OCI-LY7 (cell line): ENCODE measurements around the gene SGMS1. TPM values are rescaled to one million over a fixed set of nuclear protein-coding genes. Genes with fewer than 3 reads are reported as not detected.

Source experiments
- BruUV-seq: library from RNA; stranded (reverse); fragments of 400-500 nt; replicated peaks from 2 replicates; lab custom pipeline; 2021; lab: Mats Ljungman, UMichigan
- CTCF ChIA-PET: fragments of 300-600 bp; sonication (Branson Sonifier 250); formaldehyde crosslinking; loops from one replicate; lab custom pipeline; 2022; ENCODE audit warnings: antibody characterized with exemption; ENCODE audit not compliant: unreplicated experiment; lab: Charles Lee
- POLR2A ChIA-PET: fragments of 300-600 bp; sonication (Branson Sonifier 250); formaldehyde crosslinking; loops from one replicate; lab custom pipeline; 2022; ENCODE audit warnings: antibody characterized with exemption; lab: Charles Lee
- DNase-seq: peaks from one replicate; pipeline ENCODE4 v3.0.0-alpha.2; 2015; ENCODE audit warnings: low spot score
- H2AFZ ChIP-seq: fragments of 200-600 bp; sonication (generic), shearing (Covaris generic); 2 replicates; pipeline ENCODE4 v1.6.1; 2014; ENCODE audit warnings: mild to moderate bottlenecking, antibody characterized with exemption, low read length, moderate library complexity
- H3K27ac ChIP-seq: fragments of 200-600 bp; sonication (generic); 2 replicates; pipeline ENCODE4 v1.5.1; 2014; ENCODE audit warnings: mixed run types, low read depth, mild to moderate bottlenecking, moderate library complexity, low read length, inconsistent platforms; ENCODE audit not compliant: poor library complexity, severe bottlenecking
- H3K36me3 ChIP-seq: fragments of 200-600 bp; sonication (generic); 2 replicates; pipeline ENCODE4 v1.6.1; 2014; ENCODE audit warnings: mild to moderate bottlenecking, antibody characterized with exemption, low read length, moderate library complexity, mixed read lengths; ENCODE audit not compliant: insufficient read depth
- H3K4me1 ChIP-seq: fragments of 200-600 bp; sonication (generic); 2 replicates; pipeline ENCODE4 v1.5.1; 2014; ENCODE audit warnings: mild to moderate bottlenecking, low read length; ENCODE audit not compliant: insufficient read depth, poor library complexity, severe bottlenecking
- H3K4me2 ChIP-seq: fragments of 200-600 bp; sonication (generic); 2 replicates; pipeline ENCODE4 v1.6.1; 2014; ENCODE audit warnings: mild to moderate bottlenecking, low read length
- H3K4me3 ChIP-seq: fragments of 200-600 bp; sonication (generic); 2 replicates; pipeline ENCODE4 v1.5.1; 2014; ENCODE audit warnings: mild to moderate bottlenecking, low read depth, low read length; ENCODE audit not compliant: poor library complexity, severe bottlenecking
- H3K79me2 ChIP-seq: fragments of 200-600 bp; sonication (generic); 2 replicates; pipeline ENCODE4 v1.6.1; 2016; ENCODE audit warnings: low read depth, mild to moderate bottlenecking, low read length, moderate library complexity, mixed read lengths; ENCODE audit not compliant: insufficient read depth
- H3K9me2 ChIP-seq: fragments of 200-600 bp; sonication (generic); 2 replicates; pipeline ENCODE4 v1.6.1; 2016; ENCODE audit warnings: mild to moderate bottlenecking, low read length, mixed read lengths; ENCODE audit not compliant: insufficient read depth
- H3K9me3 ChIP-seq: fragments of 200-600 bp; sonication (generic); 2 replicates; pipeline ENCODE4 v1.6.1; 2014; ENCODE audit warnings: mild to moderate bottlenecking, mixed run types, low read length, mixed read lengths
- H4K20me1 ChIP-seq: fragments of 200-600 bp; sonication (generic); 2 replicates; pipeline ENCODE4 v1.6.1; 2014; ENCODE audit warnings: mild to moderate bottlenecking, antibody characterized with exemption, low read length, moderate library complexity, mixed read lengths; ENCODE audit not compliant: insufficient read depth
- EZH2phosphoT487 ChIP-seq: fragments of 200-600 bp; sonication (generic); IDR thresholded peaks from 2 replicates; pipeline ENCODE4 v1.6.1; 2018; ENCODE audit warnings: low read depth, borderline replicate concordance, mild to moderate bottlenecking, mixed run types, antibody characterized with exemption, low read length, moderate library complexity, mixed read lengths
- intact Hi-C: fragments of 100-400 bp; cut with micrococcal nuclease; formaldehyde crosslinking; loops from one replicate; pipeline ENCODE4 v1.10.0; 2022; ENCODE audit not compliant: unreplicated experiment
- total RNA-seq, 2 experiments: library from RNA; depleted of rRNA in 1 of 2; stranded (reverse); fragments of >200 nt in 1 of 2; shearing (Covaris generic) in 1 of 2; gene quantifications; 2 replicates each; pipeline ENCODE4 v1.2.3, GENCODE V29; 2014 to 2022
- TF ChIP-seq, protein P1 (sequence below): fragments of 200-600 bp; sonication (generic); conservative IDR thresholded peaks from 2 replicates; pipeline ENCODE4 v1.5.1; 2014; ENCODE audit warnings: mild to moderate bottlenecking, antibody characterized with exemption, low read length, moderate library complexity, mixed read lengths

Gene SGMS1
- total RNA-seq, 2 experiments from 2014 or later, result 45.4 to 57.5 TPM

DNA sequence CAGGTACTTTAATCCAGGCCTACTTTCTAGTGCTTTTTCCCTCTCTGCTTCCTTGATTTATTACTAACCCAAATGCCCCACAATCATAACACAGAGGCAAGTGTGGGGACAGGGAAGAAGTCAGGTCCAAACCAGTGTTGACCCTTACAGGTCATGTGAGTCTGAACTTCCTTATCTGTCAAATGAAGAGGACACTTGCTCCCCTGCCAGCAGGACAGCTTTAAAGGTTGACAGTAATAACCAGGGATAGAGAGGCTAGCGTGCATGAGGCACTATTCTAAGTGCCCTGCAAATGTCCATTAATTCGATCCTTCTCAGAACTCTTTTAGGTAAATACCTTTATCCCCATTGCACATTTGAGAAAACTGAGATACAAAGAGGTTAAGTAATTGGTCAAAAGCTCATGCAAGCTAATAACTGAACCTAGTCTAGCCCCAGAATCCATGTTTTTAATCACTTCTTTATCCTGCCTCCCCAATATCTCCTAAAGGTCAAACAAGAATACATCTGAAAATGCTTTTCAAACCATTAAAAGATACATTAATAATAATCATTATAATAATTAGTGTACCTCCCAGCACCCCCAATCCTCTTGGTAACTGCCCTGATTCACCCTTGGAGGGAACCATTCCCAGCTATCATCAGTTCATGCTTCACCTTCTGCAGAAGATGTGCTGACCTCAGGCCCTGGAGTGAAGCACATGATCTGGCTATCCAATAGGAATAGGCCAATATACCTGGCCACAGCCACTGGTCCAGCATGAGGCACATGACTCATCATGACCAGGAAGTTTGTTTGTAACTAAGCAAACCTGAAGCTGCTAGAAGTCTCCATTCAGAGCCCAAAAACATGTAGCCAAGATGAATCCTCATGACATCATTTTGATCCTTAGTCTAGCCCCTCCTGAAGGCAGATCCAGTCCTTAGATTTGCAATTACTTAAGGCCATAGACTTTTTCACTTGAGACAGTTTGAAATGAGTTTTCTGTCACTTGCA lies 40.7 kb downstream of the SGMS1 start:
- CTCF ChIA-PET, result no interaction called here
- no peak overlapping the region for H3K4me2 ChIP-seq
- no TSS peak for BruUV-seq

DNA sequence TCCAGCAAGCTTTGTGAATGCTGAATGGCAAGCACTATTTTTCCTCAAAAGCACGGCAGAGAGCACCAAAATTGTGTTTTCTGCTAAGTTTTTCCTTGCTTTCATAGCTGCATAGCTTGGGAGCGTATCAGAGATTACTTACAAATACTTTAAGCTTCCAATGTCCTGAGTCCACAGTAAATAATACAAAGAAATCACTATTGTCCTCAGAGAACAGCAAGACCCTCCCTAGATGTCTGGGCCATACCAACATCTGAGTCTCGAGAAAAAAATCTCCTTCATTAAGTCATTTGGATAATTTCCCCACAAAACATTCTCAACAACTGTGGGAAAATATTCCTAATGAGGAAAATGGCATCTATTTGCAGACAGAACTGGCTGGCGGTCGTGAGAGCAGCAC lies 41.7 kb downstream of the SGMS1 start:
- Histone ChIP-seq H3K9me3 (no peaks in the 10 kb centered on the region), H3K36me3 (peaks cover 22% of the 10 kb centered on the region), H2AFZ (no peak overlapping the region), H3K9me2 (no peaks in the 10 kb centered on the region), H4K20me1 (no peaks in the 10 kb centered on the region), H3K4me2 (no peak overlapping the region), H3K4me3 (no peak overlapping the region), H3K4me1 (peaks cover 10% of the 10 kb centered on the region), H3K79me2 (no peaks in the 10 kb centered on the region; the same call in 1 of the 2 replicates), H3K27ac (no peak overlapping the region)
- BruUV-seq, result no TSS peak
- no peak for DNase-seq
- POLR2A ChIA-PET, result interaction anchor here (1.5 kb wide), 1 partner anchor 47 kb away, joined by 3 read pairs; no protein-coding TSS in a partner anchor
- CTCF ChIA-PET, result no interaction called here
- TF ChIP-seq, protein P1, sequence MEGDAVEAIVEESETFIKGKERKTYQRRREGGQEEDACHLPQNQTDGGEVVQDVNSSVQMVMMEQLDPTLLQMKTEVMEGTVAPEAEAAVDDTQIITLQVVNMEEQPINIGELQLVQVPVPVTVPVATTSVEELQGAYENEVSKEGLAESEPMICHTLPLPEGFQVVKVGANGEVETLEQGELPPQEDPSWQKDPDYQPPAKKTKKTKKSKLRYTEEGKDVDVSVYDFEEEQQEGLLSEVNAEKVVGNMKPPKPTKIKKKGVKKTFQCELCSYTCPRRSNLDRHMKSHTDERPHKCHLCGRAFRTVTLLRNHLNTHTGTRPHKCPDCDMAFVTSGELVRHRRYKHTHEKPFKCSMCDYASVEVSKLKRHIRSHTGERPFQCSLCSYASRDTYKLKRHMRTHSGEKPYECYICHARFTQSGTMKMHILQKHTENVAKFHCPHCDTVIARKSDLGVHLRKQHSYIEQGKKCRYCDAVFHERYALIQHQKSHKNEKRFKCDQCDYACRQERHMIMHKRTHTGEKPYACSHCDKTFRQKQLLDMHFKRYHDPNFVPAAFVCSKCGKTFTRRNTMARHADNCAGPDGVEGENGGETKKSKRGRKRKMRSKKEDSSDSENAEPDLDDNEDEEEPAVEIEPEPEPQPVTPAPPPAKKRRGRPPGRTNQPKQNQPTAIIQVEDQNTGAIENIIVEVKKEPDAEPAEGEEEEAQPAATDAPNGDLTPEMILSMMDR, result no peak
- no peak for TF ChIP-seq EZH2phosphoT487
- intact Hi-C loops, result no loop called here

More for the DNA sequence above, 40.7 kb downstream of the SGMS1 start:
- H2AFZ ChIP-seq, result no peak overlapping the region
- peaks cover 28% of the 10 kb centered on the region for H3K36me3 ChIP-seq
- H3K4me1 ChIP-seq, result peaks cover 1% of the 10 kb centered on the region
- no peak overlapping the region for H3K27ac ChIP-seq
- no peaks in the 10 kb centered on the region; the same call in 1 of the 2 replicates for H3K79me2 ChIP-seq
- H4K20me1 ChIP-seq, result no peaks in the 10 kb centered on the region
- POLR2A ChIA-PET, result interaction anchor here (0.6 to 1.5 kb wide), 2 partner anchors 31 to 48 kb away, joined by 3 to 4 read pairs; no protein-coding TSS in a partner anchor
- DNase-seq, result no peak
- no peak overlapping the region for H3K4me3 ChIP-seq
- H3K9me2 ChIP-seq, result no peaks in the 10 kb centered on the region
- no peaks in the 10 kb centered on the region for H3K9me3 ChIP-seq
- intact Hi-C loops, result no loop called here
- no peak for TF ChIP-seq EZH2phosphoT487
- TF ChIP-seq, protein P1, result no peak
